Epithelial cell of proximal tubule (primary cell): Measurements from ENCODE around the gene BANF1. TPM values are rescaled to one million over a fixed set of nuclear protein-coding genes. Genes with fewer than 3 reads are reported as not detected.

Source experiments
- DNase-seq: peaks from one replicate; pipeline ENCODE4 v3.0.0-alpha.2; 2011; ENCODE audit warnings: low read depth
- H3K4me3 ChIP-seq: 2 replicates; pipeline ENCODE4 v1.5.1; 2011; ENCODE audit warnings: low read depth, mild to moderate bottlenecking, low read length
- total RNA-seq: library from RNA; depleted of rRNA; stranded (reverse); fragments of >200 nt; gene quantifications from 2 replicates; pipeline ENCODE4 v1.2.3, GENCODE V29; 2015
- TF ChIP-seq, protein P1 (sequence below): conservative IDR thresholded peaks from 2 replicates; pipeline ENCODE4 v1.5.1; 2012; ENCODE audit warnings: low read depth, mild to moderate bottlenecking, low read length

BANF1 gene
- total RNA-seq, 1 donor from 2014 or later: 144 TPM

DNA sequence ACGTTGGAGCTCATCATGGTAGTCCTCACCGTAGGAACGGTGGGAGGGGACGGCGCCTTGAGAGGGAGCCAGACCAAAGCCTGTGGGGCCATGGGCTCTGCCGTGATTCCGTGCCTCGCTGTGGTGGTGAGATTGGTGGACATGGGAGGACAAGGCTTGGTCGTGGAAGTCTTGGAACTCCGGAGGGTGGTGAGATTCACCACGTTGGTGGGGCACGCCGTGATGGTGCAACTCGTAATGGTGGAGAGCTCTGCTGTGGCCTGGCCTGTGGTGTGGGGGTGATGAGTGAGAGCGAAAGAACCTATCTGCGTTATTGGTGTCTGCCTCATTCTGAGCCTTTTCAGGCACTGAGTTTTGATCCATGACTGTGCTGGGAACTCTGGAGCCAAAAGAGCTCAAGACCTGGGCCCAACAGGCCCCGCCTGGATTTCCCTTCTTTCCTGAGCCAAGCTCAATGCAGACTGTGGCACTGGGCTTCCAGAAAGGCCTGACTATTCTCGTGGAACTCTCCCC, 23.8 kb downstream of the BANF1 start, which contains the start of gene CATSPER1:
Gene CATSPER1, minus strand, starts transcription at position 463 of the 513 bp plus-strand sequence. Its CDS starts 100 bp downstream, at position 363.
- TF ChIP-seq, protein P1, sequence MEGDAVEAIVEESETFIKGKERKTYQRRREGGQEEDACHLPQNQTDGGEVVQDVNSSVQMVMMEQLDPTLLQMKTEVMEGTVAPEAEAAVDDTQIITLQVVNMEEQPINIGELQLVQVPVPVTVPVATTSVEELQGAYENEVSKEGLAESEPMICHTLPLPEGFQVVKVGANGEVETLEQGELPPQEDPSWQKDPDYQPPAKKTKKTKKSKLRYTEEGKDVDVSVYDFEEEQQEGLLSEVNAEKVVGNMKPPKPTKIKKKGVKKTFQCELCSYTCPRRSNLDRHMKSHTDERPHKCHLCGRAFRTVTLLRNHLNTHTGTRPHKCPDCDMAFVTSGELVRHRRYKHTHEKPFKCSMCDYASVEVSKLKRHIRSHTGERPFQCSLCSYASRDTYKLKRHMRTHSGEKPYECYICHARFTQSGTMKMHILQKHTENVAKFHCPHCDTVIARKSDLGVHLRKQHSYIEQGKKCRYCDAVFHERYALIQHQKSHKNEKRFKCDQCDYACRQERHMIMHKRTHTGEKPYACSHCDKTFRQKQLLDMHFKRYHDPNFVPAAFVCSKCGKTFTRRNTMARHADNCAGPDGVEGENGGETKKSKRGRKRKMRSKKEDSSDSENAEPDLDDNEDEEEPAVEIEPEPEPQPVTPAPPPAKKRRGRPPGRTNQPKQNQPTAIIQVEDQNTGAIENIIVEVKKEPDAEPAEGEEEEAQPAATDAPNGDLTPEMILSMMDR: no peak
- no peak for DNase-seq
- H3K4me3 ChIP-seq: no peak within 1 kb of the TSS

- no peak for DNase-seq
- TF ChIP-seq, protein P1: no peak
- H3K4me3 ChIP-seq: no peak overlapping the region
Observed at GRCh38 chr11:66032957-66033735, 30.8 kb downstream of the BANF1 start.

DNA sequence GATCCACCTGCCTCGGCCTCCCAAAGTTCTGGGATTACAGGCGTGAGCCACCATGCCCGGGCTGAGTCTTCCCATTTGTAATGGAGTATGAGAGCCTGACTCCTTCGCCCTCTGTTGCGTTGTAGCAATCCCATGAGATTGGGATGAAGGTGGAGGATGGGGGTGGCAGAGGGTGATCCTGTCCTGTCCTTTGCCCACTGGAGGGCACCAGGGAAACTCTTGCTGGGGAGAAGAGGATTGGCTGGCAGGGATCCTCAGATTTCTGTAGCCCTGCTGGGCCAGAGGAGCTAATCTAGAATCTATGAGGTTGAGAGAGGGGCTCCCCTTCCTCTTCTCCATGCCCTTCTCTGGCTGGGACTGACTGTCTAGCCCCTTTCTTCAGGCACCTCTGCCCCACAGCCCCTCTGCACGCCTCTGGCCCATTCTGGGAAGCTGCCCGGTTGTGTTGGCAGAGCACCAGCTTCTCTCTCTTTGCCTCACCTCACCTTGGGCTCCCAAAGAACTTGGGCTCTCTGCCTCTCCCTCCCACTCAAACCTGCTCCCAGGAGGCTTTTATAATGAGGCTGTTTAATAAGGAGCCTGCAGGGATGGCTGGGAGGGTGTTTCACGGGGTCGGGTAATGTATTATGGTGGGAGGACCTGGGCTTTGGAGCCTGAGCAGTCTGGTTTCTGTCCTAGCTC, 33.5 kb downstream of the BANF1 start:
- no peak overlapping the region for H3K4me3 ChIP-seq
- TF ChIP-seq, protein P1: no peak
- no peak for DNase-seq

- no peak for DNase-seq
- no peak overlapping the region for H3K4me3 ChIP-seq
- TF ChIP-seq, protein P1: no peak
Observed at GRCh38 chr11:66036334-66036710, 34.0 kb downstream of the BANF1 start.

- DNase-seq: no peak
- no peak overlapping the region for H3K4me3 ChIP-seq
- TF ChIP-seq, protein P1: no peak
Observed at GRCh38 chr11:66037327-66037726, 35.0 kb downstream of the BANF1 start.

DNA sequence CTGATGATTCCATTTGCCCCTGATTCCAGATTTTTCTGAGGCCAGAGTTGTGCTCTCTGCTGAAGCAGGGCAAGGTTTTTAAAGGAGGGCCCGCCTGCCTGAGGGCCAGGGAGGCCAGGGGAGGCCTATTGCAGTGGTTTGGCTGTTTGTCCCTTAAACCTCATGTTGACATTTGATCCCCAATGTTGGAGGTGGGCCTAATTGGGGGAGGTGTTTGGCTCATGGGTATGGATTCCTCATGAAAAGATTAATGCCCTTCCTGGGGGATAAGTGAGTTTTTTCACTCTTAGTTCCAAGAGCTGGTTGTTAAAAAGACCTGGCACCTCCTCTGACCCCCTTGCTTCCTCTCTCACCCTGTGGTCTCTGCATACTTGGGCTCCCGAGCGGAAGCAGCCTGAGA, 37.5 kb downstream of the BANF1 start:
- no peak for DNase-seq

More for the DNA sequence above, 37.5 kb downstream of the BANF1 start:
- TF ChIP-seq, protein P1: no peak
- no peak overlapping the region for H3K4me3 ChIP-seq
